Neural cell (in vitro differentiated cells): ENCODE measurements around the gene CCR7. TPM values are rescaled to one million over a fixed set of nuclear protein-coding genes. Genes with fewer than 3 reads are reported as not detected.

Experiments
- H2AFZ ChIP-seq: fragments of 200-600, 300-800 bp; sonication (generic), shearing (Covaris generic); 2 replicates; pipeline ENCODE4 v1.6.0; 2014; ENCODE audit warnings: low read depth, mild to moderate bottlenecking, antibody characterized with exemption, low read length, moderate library complexity
- H3F3A ChIP-seq: fragments of 200-600 bp; shearing (Covaris generic); 2 replicates; pipeline ENCODE4 v1.6.1; 2016; ENCODE audit warnings: mild to moderate bottlenecking, moderate library complexity, mixed read lengths, antibody characterized with exemption, low read length; ENCODE audit not compliant: insufficient read depth, poor library complexity, severe bottlenecking
- H3K27ac ChIP-seq: fragments of 200-600, 300-800 bp; sonication (generic), shearing (Covaris generic); 2 replicates; pipeline ENCODE4 v1.5.1; 2014; ENCODE audit warnings: mild to moderate bottlenecking, low read length, moderate library complexity
- H3K27me3 ChIP-seq: fragments of 300-800, 200-600 bp; sonication (generic), shearing (Covaris generic); 2 replicates; pipeline ENCODE4 v1.6.0; 2014; ENCODE audit warnings: mild to moderate bottlenecking, low read depth, low read length, moderate library complexity; ENCODE audit not compliant: insufficient read depth
- H3K36me3 ChIP-seq: fragments of 300-800, 200-600 bp; sonication (generic), shearing (Covaris generic); 2 replicates; pipeline ENCODE4 v1.5.1; 2014; ENCODE audit warnings: mild to moderate bottlenecking, antibody characterized with exemption, low read length, moderate library complexity; ENCODE audit not compliant: insufficient read depth
- H3K4me2 ChIP-seq: fragments of 300-800, 200-600 bp; sonication (generic), shearing (Covaris generic); 2 replicates; pipeline ENCODE4 v1.6.0; 2014; ENCODE audit warnings: mild to moderate bottlenecking, low read length
- H3K4me3 ChIP-seq: fragments of 300-800, 200-600 bp; sonication (generic), shearing (Covaris generic); 2 replicates; pipeline ENCODE4 v1.5.1; 2014; ENCODE audit warnings: mild to moderate bottlenecking, low read length, moderate library complexity
- H3K79me2 ChIP-seq: fragments of 200-600 bp; shearing (Covaris generic); replicated peaks from 2 replicates; pipeline ENCODE4 v1.6.0; 2014; ENCODE audit warnings: mild to moderate bottlenecking, low read length, moderate library complexity; ENCODE audit not compliant: insufficient read depth
- H3K9ac ChIP-seq: fragments of 300-800, 200-600 bp; sonication (generic), shearing (Covaris generic); 2 replicates; pipeline ENCODE4 v1.6.1; 2016; ENCODE audit warnings: mild to moderate bottlenecking, low read length, mixed read lengths
- H3K9me2 ChIP-seq: fragments of 200-600 bp; shearing (Covaris generic); 2 replicates; pipeline ENCODE4 v1.6.1; 2016; ENCODE audit warnings: mild to moderate bottlenecking, low read length, mixed read lengths; ENCODE audit not compliant: insufficient read depth
- H3K9me3 ChIP-seq: fragments of 200-600, 300-800 bp; sonication (generic), shearing (Covaris generic); 2 replicates; pipeline ENCODE4 v1.6.1; 2016; ENCODE audit warnings: mild to moderate bottlenecking, mixed run types, low read length, moderate library complexity, mixed read lengths
- H4K20me1 ChIP-seq: fragments of 200-600 bp; shearing (Covaris generic); 2 replicates; pipeline ENCODE4 v1.6.1; 2016; ENCODE audit warnings: mild to moderate bottlenecking, mixed run types; ENCODE audit not compliant: insufficient read depth
- EP300 ChIP-seq: fragments of 450-650 bp; conservative IDR thresholded peaks from 2 replicates; pipeline ENCODE4 v1.6.1; 2014; ENCODE audit warnings: antibody characterized with exemption, mild to moderate bottlenecking, moderate library complexity; ENCODE audit not compliant: poor library complexity, severe bottlenecking
- EZH2 ChIP-seq: fragments of 200-600, 300-800 bp; shearing (Covaris generic), sonication (generic); IDR thresholded peaks from 2 replicates; pipeline ENCODE4 v1.6.1; 2014; ENCODE audit warnings: antibody characterized with exemption, low read length, borderline replicate concordance, mild to moderate bottlenecking; ENCODE audit not compliant: insufficient read depth, poor library complexity, severe bottlenecking
- MXI1 ChIP-seq: fragments of 450-650 bp; conservative IDR thresholded peaks from 2 replicates; pipeline ENCODE4 v1.6.1; 2014; ENCODE audit warnings: antibody characterized with exemption, mild to moderate bottlenecking; ENCODE audit not compliant: poor library complexity, severe bottlenecking
- POLR2AphosphoS5 ChIP-seq: IDR thresholded peaks from 2 replicates; pipeline ENCODE4 v1.6.1; 2012
- REST ChIP-seq: IDR thresholded peaks from 2 replicates; pipeline ENCODE4 v1.6.1; 2012; ENCODE audit warnings: borderline replicate concordance
- SMC3 ChIP-seq: fragments of 450-650 bp; conservative IDR thresholded peaks from 2 replicates; pipeline ENCODE4 v1.6.1; 2014; ENCODE audit warnings: antibody characterized with exemption, mild to moderate bottlenecking, moderate library complexity; ENCODE audit not compliant: poor library complexity
- TAF1 ChIP-seq: IDR thresholded peaks from 2 replicates; pipeline ENCODE4 v1.6.1; 2012; ENCODE audit warnings: low read depth
- polyA plus RNA-seq: library from polyadenylated mRNA; depleted of rRNA; stranded (reverse); fragments of >200 nt; gene quantifications from 2 replicates; pipeline ENCODE4 v1.2.3, GENCODE V29; 2014
- TF ChIP-seq, protein P1 (sequence below): fragments of 450-650 bp; IDR thresholded peaks from 2 replicates; pipeline ENCODE4 v1.5.1; 2014; ENCODE audit warnings: antibody characterized with exemption, mild to moderate bottlenecking, moderate library complexity; ENCODE audit not compliant: poor library complexity, severe bottlenecking

CCR7 gene
- polyA plus RNA-seq, 1 donor from 2014 or later = not detected

DNA sequence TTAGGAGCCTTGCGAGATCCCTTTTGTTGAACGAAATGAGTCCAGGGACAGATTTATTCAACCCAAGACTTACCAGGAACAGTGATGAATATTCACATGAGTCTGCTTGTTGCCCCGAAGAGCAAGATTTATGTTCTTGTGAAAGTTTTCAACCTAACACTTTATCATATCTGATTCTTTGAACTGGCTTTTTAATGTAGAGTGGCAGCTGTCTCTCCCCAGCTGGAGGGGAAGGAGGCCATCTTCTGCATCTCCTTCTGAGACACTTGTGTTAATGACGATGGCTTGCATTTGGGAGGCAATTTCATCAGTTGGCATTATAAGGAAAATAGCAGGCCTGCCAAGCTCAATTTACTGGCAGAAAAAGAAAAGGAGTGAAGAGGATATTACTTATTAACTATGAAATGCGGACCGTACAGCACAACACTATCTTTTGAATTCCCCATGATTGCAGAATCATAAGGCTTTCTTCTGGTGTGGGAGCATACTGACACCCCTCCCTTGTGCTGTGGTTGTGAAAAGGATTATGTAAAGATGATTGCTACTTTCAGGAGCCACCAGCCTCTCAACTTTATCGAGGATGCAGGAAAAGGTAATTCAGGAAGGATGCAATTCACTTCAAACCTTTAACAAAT lies 46.7 kb upstream of the CCR7 start:
- Histone ChIP-seq H4K20me1 (no peaks in the 10 kb centered on the region), H3K27ac (no peak overlapping the region), H3K27me3 (no peaks in the 10 kb centered on the region), H2AFZ (no peak overlapping the region), H3K36me3 (no peaks in the 10 kb centered on the region), H3K79me2 (no peaks in the 10 kb centered on the region), H3F3A (no peaks in the 10 kb centered on the region), H3K4me2 (no peak overlapping the region), H3K9ac (no peak overlapping the region), H3K9me2 (no peaks in the 10 kb centered on the region), H3K9me3 (no peaks in the 10 kb centered on the region), H3K4me3 (no peak overlapping the region)
- TF ChIP-seq TAF1 = no peak
- TF ChIP-seq POLR2AphosphoS5 = no peak
- no peak for TF ChIP-seq MXI1
- no peak for TF ChIP-seq REST
- no peak for TF ChIP-seq EP300
- TF ChIP-seq, protein P1, sequence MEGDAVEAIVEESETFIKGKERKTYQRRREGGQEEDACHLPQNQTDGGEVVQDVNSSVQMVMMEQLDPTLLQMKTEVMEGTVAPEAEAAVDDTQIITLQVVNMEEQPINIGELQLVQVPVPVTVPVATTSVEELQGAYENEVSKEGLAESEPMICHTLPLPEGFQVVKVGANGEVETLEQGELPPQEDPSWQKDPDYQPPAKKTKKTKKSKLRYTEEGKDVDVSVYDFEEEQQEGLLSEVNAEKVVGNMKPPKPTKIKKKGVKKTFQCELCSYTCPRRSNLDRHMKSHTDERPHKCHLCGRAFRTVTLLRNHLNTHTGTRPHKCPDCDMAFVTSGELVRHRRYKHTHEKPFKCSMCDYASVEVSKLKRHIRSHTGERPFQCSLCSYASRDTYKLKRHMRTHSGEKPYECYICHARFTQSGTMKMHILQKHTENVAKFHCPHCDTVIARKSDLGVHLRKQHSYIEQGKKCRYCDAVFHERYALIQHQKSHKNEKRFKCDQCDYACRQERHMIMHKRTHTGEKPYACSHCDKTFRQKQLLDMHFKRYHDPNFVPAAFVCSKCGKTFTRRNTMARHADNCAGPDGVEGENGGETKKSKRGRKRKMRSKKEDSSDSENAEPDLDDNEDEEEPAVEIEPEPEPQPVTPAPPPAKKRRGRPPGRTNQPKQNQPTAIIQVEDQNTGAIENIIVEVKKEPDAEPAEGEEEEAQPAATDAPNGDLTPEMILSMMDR = no peak
- no peak for TF ChIP-seq EZH2
- TF ChIP-seq SMC3 = no peak

GRCh38 chr17:40610359-40610758 lies 45.1 kb upstream of the CCR7 start:
- no peak overlapping the region for H3K9ac ChIP-seq

DNA sequence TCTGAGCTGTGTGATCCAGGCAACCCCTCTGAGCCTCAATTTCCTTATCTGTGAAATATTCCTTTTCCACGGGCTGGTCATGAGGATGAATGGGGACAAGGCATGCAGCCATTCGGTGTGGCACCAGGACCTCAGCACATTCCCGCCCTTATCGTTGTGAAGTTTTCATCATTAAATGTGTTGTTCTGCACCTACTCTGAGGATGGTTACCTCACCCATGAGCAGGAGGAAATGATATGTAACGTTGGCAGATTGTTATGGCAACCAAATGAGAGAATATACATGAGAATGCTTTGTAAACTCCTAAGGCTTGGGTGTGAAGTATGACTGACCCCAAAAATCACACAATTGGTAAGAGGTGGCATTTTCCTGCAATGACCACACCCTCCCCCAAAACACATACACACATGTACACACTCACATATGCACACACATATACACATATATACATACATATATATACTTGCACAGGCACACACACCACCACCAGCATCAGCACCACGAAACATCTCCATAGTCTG lies 42.8 kb upstream of the CCR7 start:
- H3K4me2 ChIP-seq = no peak overlapping the region
- TF ChIP-seq MXI1 (no peak), SMC3 (no peak), EP300 (no peak), EZH2 (no peak), POLR2AphosphoS5 (no peak)
- TF ChIP-seq, protein P1 = no peak

More at GRCh38 chr17:40610359-40610758, 45.1 kb upstream of the CCR7 start:
- Histone ChIP-seq H3F3A (no peaks in the 10 kb centered on the region), H2AFZ (no peak overlapping the region), H3K27ac (no peak overlapping the region), H3K9me2 (no peaks in the 10 kb centered on the region), H3K79me2 (no peaks in the 10 kb centered on the region), H3K36me3 (no peaks in the 10 kb centered on the region), H3K27me3 (no peaks in the 10 kb centered on the region), H4K20me1 (no peaks in the 10 kb centered on the region), H3K4me3 (no peak overlapping the region), H3K4me2 (no peak overlapping the region), H3K9me3 (no peaks in the 10 kb centered on the region)
- no peak for TF ChIP-seq POLR2AphosphoS5

More for the DNA sequence above, 42.8 kb upstream of the CCR7 start:
- Histone ChIP-seq H3K9me2 (no peaks in the 10 kb centered on the region), H3K79me2 (no peaks in the 10 kb centered on the region), H3K9ac (no peak overlapping the region), H3K36me3 (no peaks in the 10 kb centered on the region), H4K20me1 (no peaks in the 10 kb centered on the region), H3K27ac (no peak overlapping the region), H3K9me3 (no peaks in the 10 kb centered on the region), H3K27me3 (no peaks in the 10 kb centered on the region), H3F3A (no peaks in the 10 kb centered on the region), H3K4me3 (no peak overlapping the region), H2AFZ (no peak overlapping the region)
